Glutamatergic neuron (in vitro differentiated cells): ENCODE results near the gene LAMA3. TPM values are rescaled to one million over a fixed set of nuclear protein-coding genes. Genes with fewer than 3 reads are reported as not detected.

Experiments used
- DNase-seq: peaks from one replicate; pipeline ENCODE4 v3.0.0; 2022
- H3K27ac Mint-ChIP-seq: one replicate; pipeline ENCODE4 v1.8.0; 2020; ENCODE audit warnings: mild to moderate bottlenecking, mixed read lengths, inconsistent platforms; ENCODE audit not compliant: unreplicated experiment
- H3K27me3 Mint-ChIP-seq: one replicate; pipeline ENCODE4 v1.8.0; 2020; ENCODE audit warnings: mild to moderate bottlenecking, moderate library complexity, mixed read lengths, inconsistent platforms; ENCODE audit not compliant: unreplicated experiment
- H3K36me3 Mint-ChIP-seq: one replicate; pipeline ENCODE4 v1.8.0; 2020; ENCODE audit warnings: mild to moderate bottlenecking, mixed read lengths, inconsistent platforms; ENCODE audit not compliant: unreplicated experiment
- H3K4me1 Mint-ChIP-seq: one replicate; pipeline ENCODE4 v1.8.0; 2020; ENCODE audit warnings: mild to moderate bottlenecking, low read depth, mixed read lengths, inconsistent platforms; ENCODE audit not compliant: unreplicated experiment
- H3K4me3 Mint-ChIP-seq: one replicate; pipeline ENCODE4 v1.8.0; 2020; ENCODE audit warnings: mild to moderate bottlenecking, mixed read lengths, inconsistent platforms; ENCODE audit not compliant: unreplicated experiment
- H3K9me3 Mint-ChIP-seq: one replicate; pipeline ENCODE4 v1.8.0; 2020; ENCODE audit warnings: mild to moderate bottlenecking, moderate library complexity, mixed read lengths, inconsistent platforms; ENCODE audit not compliant: unreplicated experiment
- CTCF ChIP-seq: fragments of 200-600 bp; sonication (generic); IDR thresholded peaks from one replicate; pipeline ENCODE4 v1.5.0; 2021; ENCODE audit not compliant: partially characterized antibody, unreplicated experiment
- total RNA-seq: library from RNA; stranded (reverse); fragmentation: NEBNext Ultra II Directional; extraction: Animal tissue kit (Norgen Biotek cat#: 25700); gene quantifications from one replicate; pipeline ENCODE4 v1.2.1, GENCODE V29; 2021; ENCODE audit not compliant: unreplicated experiment

The LAMA3 gene
- total RNA-seq, 1 donor from 2014 or later = 2.1 TPM

GRCh38 chr18:23826850-23827620, 137.8 kb downstream of the LAMA3 start:
- no peak for TF ChIP-seq CTCF
- Mint-ChIP-seq H3K9me3 (no peaks in the 10 kb centered on the region), H3K36me3 (no peaks in the 10 kb centered on the region), H3K27me3 (no peaks in the 10 kb centered on the region), H3K4me1 (no peaks in the 10 kb centered on the region), H3K4me3 (no peak overlapping the region), H3K27ac (no peak overlapping the region)
- DNase-seq = no peak

- H3K27me3 Mint-ChIP-seq = no peaks in the 10 kb centered on the region
These were observed 138.4 kb downstream of the LAMA3 start for GRCh38 chr18:23827681-23828080.

GRCh38 chr18:23828426-23828825, 139.2 kb downstream of the LAMA3 start:
- H3K9me3 Mint-ChIP-seq = no peaks in the 10 kb centered on the region
- no peaks in the 10 kb centered on the region for H3K36me3 Mint-ChIP-seq
- no peak overlapping the region for H3K27ac Mint-ChIP-seq
- no peaks in the 10 kb centered on the region for H3K4me1 Mint-ChIP-seq
- no peak for DNase-seq
- TF ChIP-seq CTCF = no peak
- no peaks in the 10 kb centered on the region for H3K27me3 Mint-ChIP-seq
- no peak overlapping the region for H3K4me3 Mint-ChIP-seq

More at GRCh38 chr18:23827681-23828080, 138.4 kb downstream of the LAMA3 start:
- TF ChIP-seq CTCF = no peak
- H3K27ac Mint-ChIP-seq = no peak overlapping the region
- no peak for DNase-seq
- no peak overlapping the region for H3K4me3 Mint-ChIP-seq
- H3K4me1 Mint-ChIP-seq = no peaks in the 10 kb centered on the region
- H3K9me3 Mint-ChIP-seq = no peaks in the 10 kb centered on the region
- no peaks in the 10 kb centered on the region for H3K36me3 Mint-ChIP-seq

- Mint-ChIP-seq H3K4me3 (no peak overlapping the region), H3K27me3 (peaks cover 2% of the 10 kb centered on the region), H3K4me1 (peaks cover 2% of the 10 kb centered on the region), H3K9me3 (no peaks in the 10 kb centered on the region), H3K27ac (no peak overlapping the region), H3K36me3 (no peaks in the 10 kb centered on the region)
- TF ChIP-seq CTCF = no peak
- DNase-seq = no peak
These were observed 143.7 kb downstream of the LAMA3 start for GRCh38 chr18:23832911-23833310.

GRCh38 chr18:23833714-23834113, 144.5 kb downstream of the LAMA3 start:
- no peak for DNase-seq
- H3K4me1 Mint-ChIP-seq = peaks cover 2% of the 10 kb centered on the region
- no peak overlapping the region for H3K4me3 Mint-ChIP-seq
- no peaks in the 10 kb centered on the region for H3K9me3 Mint-ChIP-seq
- TF ChIP-seq CTCF = no peak
- H3K27me3 Mint-ChIP-seq = peaks cover 2% of the 10 kb centered on the region
- no peaks in the 10 kb centered on the region for H3K36me3 Mint-ChIP-seq
- H3K27ac Mint-ChIP-seq = no peak overlapping the region
